Measurements from ENCODE around the gene RASSF3. TPM values are rescaled to one million over a fixed set of nuclear protein-coding genes. Genes with fewer than 3 reads are reported as not detected.

Gene RASSF3
- total RNA-seq, 4 donors from 2014 or later, result 19.4 to 46.2 (median 30.1) TPM

DNA sequence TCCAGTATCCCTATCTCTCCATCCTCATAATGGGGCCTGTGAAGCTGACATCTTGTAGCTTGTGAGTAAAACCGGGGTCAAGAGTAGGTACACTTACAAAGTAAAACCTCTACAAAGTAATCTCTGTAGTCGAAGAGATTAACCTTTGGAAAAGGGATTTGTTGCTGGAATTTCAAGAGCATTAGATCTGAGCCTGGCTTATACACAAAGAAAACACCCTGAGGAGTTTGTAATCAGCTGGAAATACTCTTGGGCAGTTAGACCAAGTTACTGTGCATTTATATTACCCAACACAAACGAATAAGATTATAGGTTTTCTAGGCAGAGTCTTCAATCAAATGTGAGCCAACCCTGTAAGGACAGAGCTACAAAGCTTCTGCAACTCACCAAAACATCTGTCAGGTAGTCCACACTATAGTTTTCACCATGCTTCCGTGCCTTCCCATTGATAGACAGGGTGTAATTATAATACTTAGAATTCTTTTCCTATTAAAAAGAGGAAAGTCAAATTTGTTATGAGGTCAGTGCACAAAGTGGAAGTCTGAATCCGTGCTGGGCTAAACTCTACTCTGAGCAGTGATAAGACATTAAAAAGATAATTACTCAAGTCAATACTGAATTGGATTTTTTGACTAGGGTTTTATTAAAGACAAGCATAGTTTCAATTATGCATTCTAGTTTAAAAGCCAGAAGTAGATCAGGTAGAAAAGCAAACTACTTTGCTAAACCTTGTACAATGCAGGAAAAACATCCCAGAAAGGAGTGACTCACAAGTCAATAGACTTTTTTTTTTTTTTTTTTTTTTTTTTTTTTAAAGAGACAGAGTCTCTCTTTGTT, 134.3 kb downstream of the RASSF3 start:
- TF ChIP-seq, protein P1, sequence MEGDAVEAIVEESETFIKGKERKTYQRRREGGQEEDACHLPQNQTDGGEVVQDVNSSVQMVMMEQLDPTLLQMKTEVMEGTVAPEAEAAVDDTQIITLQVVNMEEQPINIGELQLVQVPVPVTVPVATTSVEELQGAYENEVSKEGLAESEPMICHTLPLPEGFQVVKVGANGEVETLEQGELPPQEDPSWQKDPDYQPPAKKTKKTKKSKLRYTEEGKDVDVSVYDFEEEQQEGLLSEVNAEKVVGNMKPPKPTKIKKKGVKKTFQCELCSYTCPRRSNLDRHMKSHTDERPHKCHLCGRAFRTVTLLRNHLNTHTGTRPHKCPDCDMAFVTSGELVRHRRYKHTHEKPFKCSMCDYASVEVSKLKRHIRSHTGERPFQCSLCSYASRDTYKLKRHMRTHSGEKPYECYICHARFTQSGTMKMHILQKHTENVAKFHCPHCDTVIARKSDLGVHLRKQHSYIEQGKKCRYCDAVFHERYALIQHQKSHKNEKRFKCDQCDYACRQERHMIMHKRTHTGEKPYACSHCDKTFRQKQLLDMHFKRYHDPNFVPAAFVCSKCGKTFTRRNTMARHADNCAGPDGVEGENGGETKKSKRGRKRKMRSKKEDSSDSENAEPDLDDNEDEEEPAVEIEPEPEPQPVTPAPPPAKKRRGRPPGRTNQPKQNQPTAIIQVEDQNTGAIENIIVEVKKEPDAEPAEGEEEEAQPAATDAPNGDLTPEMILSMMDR (IDR thresholded peaks at IDR 0.05; ENCODE audit: low read depth), result no peak

DNA sequence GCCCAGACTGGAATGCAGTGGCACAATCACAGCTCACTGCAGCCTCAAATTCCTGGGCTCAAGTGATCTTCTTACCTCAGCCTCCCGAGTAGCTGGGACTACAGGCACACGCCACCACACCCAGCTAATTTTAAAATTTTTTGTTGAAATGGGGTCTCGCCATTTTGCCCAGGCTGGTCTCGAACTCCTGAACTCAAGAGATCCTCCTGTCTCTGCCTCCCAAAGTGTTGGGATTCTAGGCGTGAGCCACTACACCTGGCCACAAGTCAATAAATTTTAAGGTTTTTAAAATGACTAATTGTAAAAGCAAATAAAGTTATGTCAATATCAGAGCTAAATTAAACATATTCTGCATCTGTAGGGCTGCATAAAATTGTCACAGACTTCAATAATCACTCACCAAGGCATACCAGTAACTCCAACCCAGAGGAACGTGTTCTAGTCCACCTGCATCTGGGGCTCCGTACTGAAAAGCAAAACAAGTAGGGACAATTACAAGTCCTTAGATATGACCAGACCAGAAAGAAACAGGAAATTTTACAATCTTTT, 135.0 kb downstream of the RASSF3 start:
- TF ChIP-seq, protein P1 (IDR thresholded peaks at IDR 0.05; ENCODE audit: low read depth), result no peak

DNA sequence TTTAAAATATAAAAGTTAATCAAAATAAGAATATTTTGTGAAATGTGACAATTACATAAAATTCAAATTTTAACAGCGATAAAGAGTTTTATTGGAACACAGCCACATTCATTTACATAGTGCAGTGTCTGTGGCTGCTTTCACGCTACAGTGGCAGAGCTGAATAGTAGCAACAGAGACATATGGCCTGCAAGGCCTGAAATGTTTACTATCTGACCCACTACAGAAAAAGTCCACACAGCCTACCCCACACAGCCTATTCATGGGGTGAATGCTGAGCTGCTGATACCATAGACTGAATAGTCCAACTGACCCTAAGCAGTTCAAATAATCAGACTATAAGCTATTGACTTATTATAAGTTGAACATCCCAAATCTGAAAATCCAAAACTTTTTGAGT, 135.7 kb downstream of the RASSF3 start:
- TF ChIP-seq, protein P1 (IDR thresholded peaks at IDR 0.05; ENCODE audit: low read depth), result no peak

DNA sequence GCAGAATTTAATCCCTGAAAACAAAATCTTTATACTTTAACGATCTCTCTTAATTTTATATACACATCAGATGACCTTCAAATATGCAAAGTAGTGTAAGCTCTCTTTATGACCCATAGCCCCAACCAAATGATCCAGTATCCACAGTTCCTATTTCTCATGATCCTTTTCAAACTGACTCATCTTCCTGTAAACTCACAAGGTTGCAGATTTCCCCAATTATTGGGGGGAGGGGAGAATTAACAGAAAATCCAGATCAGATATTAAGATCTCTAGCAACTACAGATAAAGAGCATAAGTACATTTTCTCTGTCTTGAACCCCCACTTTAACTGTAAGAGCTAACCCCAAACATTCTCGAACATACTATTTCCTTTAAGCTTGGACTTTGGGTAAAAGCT, 136.4 kb downstream of the RASSF3 start:
- TF ChIP-seq, protein P1 (IDR thresholded peaks at IDR 0.05; ENCODE audit: low read depth), result no peak

Small RNA genes within 50 kb of the gene (small RNA-seq; reads per million reads assigned to genes)
- not detected for gene MIR548C
- gene MIR548Z, result not detected
- not detected for gene RF00137

Other genes with a start within 250 kb of the RASSF3 start
- not detected for gene C12orf56, start 219.7 kb upstream of the RASSF3 start, total RNA-seq
- 100 to 1,000 TPM in 1 of 4 donors, 10 to 100 TPM in 3; 53.7 to 116 (median 69.7) TPM for gene XPOT, start 206.1 kb upstream of the RASSF3 start, total RNA-seq
- 10 to 100 TPM; 27.7 to 60.5 (median 38.6) TPM for gene TBK1, start 158.4 kb upstream of the RASSF3 start, total RNA-seq
- gene GNS, start 148.9 kb downstream of the RASSF3 start, total RNA-seq, result 100 to 1,000 TPM; 143 to 384 (median 184) TPM
- 1 to 10 TPM; 3.3 to 7.7 (median 6.6) TPM for gene TBC1D30, start 214.2 kb downstream of the RASSF3 start, total RNA-seq